IMR-90 (cell line): ENCODE results near the gene LSG1.

Experiments used
- BHLHE40 ChIP-seq: fragments of 150-350 bp; IDR thresholded peaks from 2 replicates; pipeline ENCODE4 v1.6.1; 2016; ENCODE audit warnings: mild to moderate bottlenecking, low read depth, low read length
- ELK1 ChIP-seq: fragments of 150-350 bp; IDR thresholded peaks from 2 replicates; pipeline ENCODE4 v1.6.1; 2016; ENCODE audit warnings: low read depth, mild to moderate bottlenecking, low read length, moderate library complexity, borderline replicate concordance
- FOS ChIP-seq: fragments of 150-350 bp; IDR thresholded peaks from 2 replicates; pipeline ENCODE4 v1.6.1; 2016; ENCODE audit warnings: low read depth, low read length
- MXI1 ChIP-seq: IDR thresholded peaks from 2 replicates; pipeline ENCODE4 v1.6.1; 2012; ENCODE audit warnings: low read depth, mild to moderate bottlenecking, low read length, moderate library complexity, borderline replicate concordance
- POLR2A ChIP-seq: IDR thresholded peaks from 2 replicates; pipeline ENCODE4 v1.6.1; 2012; ENCODE audit warnings: mild to moderate bottlenecking, low read depth, low read length
- RFX5 ChIP-seq: IDR thresholded peaks from 2 replicates; pipeline ENCODE4 v1.8.0; 2012; ENCODE audit warnings: low read depth, mild to moderate bottlenecking, low read length, moderate library complexity
- USF2 ChIP-seq: fragments of 150-350 bp; IDR thresholded peaks from 2 replicates; pipeline ENCODE4 v1.6.1; 2017; ENCODE audit warnings: mild to moderate bottlenecking, antibody characterized with exemption, low read length, low read depth
- TF ChIP-seq, protein P1 (sequence below): conservative IDR thresholded peaks from 2 replicates; pipeline ENCODE4 v1.5.1; 2012; ENCODE audit warnings: mild to moderate bottlenecking, low read depth, low read length, improper control_type of control experiment

DNA sequence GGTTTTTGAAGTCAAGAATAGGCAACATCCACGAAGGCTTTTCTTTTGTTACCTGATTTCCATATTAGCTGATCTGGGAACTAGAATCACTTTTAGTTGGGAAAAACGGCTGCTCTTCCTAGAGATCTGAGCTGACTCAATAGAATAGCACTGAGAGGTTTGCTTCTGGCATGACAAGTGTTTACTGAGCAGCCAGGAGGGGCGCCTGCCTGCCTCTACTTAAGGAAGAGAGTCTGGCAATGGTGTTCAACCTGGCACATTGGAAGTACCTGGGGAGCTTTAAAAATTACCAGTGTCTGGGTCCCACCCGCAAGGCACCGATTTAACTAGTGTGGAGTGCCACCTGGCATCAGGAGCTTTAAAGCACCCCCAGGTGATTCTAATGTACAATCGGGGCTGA, 48.1 kb upstream of the LSG1 start:
- TF ChIP-seq USF2, result no peak
- TF ChIP-seq, protein P1, sequence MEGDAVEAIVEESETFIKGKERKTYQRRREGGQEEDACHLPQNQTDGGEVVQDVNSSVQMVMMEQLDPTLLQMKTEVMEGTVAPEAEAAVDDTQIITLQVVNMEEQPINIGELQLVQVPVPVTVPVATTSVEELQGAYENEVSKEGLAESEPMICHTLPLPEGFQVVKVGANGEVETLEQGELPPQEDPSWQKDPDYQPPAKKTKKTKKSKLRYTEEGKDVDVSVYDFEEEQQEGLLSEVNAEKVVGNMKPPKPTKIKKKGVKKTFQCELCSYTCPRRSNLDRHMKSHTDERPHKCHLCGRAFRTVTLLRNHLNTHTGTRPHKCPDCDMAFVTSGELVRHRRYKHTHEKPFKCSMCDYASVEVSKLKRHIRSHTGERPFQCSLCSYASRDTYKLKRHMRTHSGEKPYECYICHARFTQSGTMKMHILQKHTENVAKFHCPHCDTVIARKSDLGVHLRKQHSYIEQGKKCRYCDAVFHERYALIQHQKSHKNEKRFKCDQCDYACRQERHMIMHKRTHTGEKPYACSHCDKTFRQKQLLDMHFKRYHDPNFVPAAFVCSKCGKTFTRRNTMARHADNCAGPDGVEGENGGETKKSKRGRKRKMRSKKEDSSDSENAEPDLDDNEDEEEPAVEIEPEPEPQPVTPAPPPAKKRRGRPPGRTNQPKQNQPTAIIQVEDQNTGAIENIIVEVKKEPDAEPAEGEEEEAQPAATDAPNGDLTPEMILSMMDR, result no peak
- TF ChIP-seq POLR2A, result no peak
- TF ChIP-seq FOS, result no peak
- TF ChIP-seq RFX5, result no peak
- no peak for TF ChIP-seq BHLHE40
- TF ChIP-seq MXI1, result no peak
- no peak for TF ChIP-seq ELK1
